Stimulated activated CD8-positive, alpha-beta memory T cell treated with anti-CD3 and anti-CD28 coated beads, Interleukin-7, amount 100 ng/mL, for 48 hours (primary cell): Measurements from ENCODE around the gene OR5M8.

Source experiments
- DNase-seq, 2 donors: peaks; one replicate each; pipeline ENCODE4 v3.0.0-alpha.2; 2020; ENCODE audit warnings: low read depth in 1 of 2; ENCODE audit errors: extremely low read depth in 1 of 2

The OR5M8 gene

DNA sequence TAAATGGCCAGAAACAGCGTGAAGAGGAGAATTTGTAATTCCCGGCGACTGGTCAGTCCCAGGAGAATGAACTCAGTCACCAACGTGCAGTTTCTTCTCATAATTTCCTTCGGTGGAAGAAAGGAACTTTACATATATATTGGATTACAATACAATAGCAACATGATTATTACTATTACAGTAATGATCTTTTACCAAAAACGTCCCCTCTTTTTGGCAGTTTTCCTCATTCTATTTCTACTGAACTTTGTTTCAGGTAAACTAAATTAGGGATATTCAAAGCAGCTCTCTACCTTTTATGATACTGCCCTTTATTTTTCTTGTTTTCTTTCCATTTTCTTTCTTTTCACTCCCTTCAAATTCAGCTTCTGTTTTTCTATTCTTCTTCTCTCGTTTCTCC, at the start of gene OR5M8:
TSS of gene OR5M8 (minus strand) at position 101 of the 400 bp plus-strand sequence. CDS start at position 101, 0 bp downstream.
- DNase-seq, result no peak

DNA sequence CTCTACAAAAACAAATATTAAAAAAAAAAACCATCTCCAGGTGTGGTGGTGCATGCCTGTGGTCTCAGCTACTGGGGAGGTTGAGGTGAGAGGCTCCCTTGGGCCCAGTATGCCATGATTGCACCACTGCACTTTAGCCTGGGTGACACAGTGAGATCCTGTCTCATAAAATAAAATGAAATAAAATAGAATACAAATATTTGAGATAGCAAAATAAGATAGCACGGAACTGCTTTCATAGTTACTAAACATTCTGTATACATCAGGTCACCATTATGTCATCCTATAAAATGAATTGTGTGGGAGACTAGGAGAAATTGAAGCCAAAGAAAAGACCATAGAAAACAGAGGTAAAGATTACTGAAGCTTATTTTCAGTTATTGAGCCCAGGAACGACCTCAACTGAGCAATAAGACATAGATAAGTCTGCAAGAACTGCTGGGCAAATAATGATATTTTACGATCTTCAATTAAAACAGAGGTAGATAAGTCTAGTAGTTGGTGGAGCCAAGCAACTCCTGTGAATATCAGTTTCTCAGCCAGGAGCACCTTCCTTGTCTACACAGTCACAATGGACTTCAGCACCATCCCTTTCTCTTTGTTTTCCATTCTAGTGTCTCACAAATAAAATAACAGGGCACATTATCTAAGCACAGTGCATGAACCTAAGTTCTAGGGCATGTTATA, 42.0 kb upstream of the OR5M8 start:
- no peak for DNase-seq

DNA sequence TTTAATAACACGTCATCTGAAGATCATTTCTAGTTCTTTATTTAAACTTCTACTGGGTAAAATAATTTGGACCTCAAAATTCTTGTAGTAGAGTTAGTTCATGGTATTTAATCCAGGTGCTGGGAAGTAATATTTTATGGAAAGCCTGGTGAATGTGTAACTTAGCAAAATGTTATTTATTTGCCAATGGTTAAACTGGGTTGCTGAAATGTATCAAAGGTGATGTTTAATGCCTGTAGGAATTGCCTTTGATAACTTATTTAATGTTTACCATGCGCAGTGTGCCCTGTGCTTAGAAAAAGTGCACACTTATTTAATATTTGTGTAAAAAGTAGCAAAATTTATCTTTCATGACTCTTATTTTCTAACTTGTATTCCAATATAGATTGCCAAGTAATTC, 40.7 kb upstream of the OR5M8 start:
- no peak for DNase-seq

DNA sequence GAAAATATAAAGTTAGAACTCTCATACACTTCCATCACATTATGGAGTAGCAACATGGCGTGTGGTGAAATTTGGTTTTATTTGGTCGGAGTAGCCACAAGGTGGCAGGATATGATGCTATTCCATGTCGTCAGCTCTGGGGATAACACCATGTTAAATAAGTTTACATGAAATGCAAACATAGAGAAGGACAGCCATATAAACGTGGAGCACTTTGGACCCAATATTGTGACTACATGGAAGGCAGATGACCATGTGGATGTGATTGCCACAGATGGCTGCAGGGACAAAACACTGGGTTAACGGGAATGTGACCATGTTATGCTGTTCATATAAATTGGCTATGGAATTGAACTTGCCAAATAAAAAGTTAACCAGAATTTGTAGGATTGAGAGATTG, 30.8 kb upstream of the OR5M8 start:
- no peak for DNase-seq

DNA sequence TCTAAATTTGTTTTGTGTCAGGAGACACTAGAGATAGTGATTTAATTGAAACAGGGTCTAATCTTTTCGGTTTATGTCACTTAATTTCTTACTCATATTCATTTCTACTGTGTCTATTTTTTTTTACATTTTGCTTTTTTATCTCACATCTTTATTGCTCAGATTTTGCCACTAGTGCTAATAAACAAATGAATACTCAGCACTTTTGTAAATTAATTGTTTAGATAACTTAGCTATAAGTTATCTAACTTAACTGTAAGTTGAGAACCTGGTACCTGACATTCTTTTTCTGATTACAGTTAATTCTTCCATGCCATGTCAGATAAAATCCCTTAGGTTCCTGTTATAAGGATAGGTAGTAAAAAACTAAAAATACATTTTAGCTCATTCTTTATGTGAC, 22.1 kb upstream of the OR5M8 start:
- no peak for DNase-seq

DNA sequence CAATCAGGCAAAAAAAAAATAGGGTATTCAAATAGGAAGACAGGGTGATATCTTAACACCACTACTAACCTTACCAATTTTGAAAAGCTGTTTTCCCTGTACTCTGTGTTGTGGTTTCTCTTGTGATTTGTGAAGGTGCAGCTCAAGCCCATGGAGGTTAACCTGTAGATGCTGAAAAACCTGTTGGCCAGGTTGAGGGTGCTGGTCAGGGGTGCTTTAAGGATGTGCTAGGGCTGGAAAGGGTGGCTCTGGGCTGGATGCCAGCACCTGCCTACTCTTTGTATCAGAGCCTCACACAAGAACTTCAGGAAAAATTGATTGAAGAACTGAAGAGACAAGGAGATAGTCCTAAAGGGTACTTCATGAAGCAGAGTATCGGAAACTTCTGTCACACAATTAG, 18.3 kb upstream of the OR5M8 start:
- DNase-seq, result no peak

DNA sequence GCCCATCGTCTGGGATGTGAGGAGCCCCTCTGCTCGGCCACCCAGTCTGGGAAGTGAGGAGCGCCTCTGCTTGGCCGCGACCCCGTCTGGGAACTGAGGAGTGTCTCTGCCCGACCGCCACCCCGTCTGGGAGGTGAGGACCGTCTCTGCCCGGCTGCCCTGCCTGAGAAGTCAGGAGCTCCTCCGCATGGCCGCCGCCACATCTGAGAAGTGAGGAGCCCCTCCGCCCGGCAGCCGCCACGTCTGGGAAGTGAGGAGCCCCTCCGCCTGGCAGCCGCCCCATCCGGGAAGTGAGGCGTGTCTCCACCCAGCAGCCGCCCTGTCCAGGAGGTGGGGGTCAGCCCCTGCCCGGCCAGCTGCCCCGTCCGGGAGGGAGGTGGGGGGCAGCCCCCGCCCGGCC, 5.8 kb upstream of the OR5M8 start:
- DNase-seq, result no peak

DNA sequence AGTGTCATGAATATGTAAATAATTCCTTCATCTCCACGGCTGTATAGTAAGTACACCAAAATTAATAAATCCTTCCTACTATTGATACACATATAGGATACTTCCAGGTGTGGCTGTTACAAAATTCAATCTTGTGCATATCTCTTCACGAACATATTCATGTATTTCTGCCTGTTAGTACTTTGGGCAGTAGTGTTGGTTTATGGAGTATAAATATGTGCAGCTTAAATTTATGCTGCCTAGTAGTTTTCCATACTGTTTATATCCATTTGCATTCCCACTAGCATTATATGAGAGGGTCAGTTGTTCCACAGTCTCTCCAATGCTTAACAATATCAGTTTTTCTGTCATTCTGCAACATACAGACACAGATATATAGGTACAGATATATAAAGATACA, 3.9 kb upstream of the OR5M8 start:
- no peak for DNase-seq

DNA sequence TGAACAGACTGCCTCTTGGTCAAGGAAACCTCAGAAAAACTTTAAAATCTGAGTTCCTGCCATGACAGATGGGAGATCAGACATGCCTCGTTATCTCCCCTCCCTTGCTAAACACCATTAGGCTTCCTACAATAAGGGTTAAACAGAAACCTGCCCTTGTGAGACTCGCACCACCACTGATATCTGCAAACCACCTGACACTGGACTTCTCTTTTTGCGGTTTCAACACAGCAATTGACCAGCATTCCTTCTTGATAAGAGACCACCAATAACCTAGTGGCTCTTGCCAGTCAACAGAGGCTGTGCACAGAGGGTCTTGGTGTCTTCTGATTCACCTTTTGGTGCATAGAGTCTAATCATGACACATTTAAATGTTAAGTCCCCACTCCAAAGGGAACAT, 4.4 kb downstream of the OR5M8 start:
- no peak for DNase-seq

DNA sequence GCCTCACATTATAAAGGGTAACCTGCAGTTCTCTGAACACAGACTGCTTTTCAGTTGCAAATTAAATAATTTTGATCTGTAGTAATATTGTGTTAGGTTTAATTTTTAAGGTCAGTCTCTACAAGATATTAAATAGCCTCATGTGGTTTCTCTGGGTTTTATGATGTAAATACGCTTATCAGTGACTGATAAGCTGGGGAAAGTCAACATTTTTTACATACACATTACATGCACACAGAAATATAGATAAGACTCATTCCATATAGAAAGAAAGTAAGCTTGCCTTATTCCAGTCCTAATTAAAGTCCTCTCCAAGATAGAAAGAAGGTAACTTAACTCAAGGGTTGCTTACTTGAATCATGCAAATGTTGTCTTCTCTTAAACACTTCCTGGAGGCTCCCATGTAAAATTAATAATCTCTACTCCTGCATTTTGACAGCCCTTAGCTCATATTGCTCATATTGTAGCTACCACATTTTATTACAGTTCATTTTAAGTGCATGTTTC, 16.4 kb downstream of the OR5M8 start:
- DNase-seq, result no peak

DNA sequence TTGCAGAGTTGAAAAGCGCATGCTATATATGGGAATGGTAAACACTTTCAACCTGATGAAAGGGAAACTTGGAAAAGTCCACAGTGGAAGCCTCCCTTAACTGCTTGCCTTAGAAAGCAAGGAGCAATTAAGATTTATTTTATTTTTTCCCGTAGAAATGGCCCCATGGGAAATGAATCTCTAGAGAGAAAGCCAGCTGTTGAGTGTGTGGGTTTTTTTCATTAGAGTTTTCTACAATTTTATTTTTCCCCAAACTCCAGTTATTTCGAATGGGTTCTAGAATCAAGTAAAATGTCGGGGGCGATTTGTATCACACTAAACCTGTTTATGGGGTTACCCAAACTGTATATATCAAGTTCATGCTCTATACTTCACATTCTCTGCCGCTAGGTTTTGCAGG, 17.9 kb downstream of the OR5M8 start, which contains the start of gene OR5M3:
TSS of gene OR5M3 (minus strand) at position 101 of the 400 bp plus-strand sequence. CDS start 2,855 bp downstream, outside the sequence.
- no peak for DNase-seq

DNA sequence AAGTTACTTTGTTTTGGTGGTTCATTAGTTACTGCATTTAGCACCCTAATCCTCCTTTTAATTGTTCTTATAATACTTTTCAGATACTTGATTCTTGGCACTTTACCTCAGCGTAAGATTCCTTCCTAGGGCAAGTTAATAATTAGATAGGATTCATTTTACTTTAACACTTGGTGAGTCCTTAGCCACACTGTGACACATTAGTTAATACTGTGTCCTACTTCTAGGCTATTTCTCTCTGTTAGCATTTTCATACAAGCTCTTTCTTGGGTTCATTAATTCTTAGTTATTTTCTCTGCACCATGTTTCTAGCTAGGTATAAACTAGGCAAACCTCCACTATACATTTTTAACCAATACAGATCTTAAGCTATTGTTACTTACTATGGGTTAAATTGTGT, 34.1 kb downstream of the OR5M8 start:
- DNase-seq, result no peak

DNA sequence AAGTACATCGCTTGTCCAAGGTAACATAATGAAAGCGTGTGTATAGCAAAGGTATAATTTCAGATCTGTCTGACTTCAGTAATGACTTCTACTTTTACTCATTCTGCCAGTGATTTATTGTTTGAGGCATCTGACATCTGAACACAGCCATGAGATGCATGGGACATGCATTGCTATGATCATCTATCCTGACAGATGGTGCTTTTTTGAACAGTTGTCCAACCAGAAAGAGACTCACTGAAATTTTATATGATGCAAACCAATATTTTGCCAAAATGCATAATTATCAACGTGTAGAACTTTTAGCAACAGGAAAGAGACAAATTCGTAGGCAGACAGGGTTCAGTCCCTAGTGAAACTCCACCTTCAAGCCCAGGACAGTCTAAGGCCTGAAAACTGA, 37.6 kb downstream of the OR5M8 start:
- no peak for DNase-seq
